H9 (cell line): ENCODE results near the gene RBM19. TPM values are rescaled to one million over a fixed set of nuclear protein-coding genes. Genes with fewer than 3 reads are reported as not detected.

Source experiments
- DNase-seq: peaks from one replicate; pipeline ENCODE4 v3.0.0-alpha.2; 2017
- H2AFZ ChIP-seq: one replicate; pipeline ENCODE4 v1.6.1; 2013; ENCODE audit warnings: mild to moderate bottlenecking, low read length, control low read depth, moderate library complexity
- H2AK5ac ChIP-seq: 2 replicates; pipeline ENCODE4 v1.6.1; 2013; ENCODE audit warnings: low read length, control low read depth, mixed read lengths; ENCODE audit not compliant: insufficient read length
- H2BK120ac ChIP-seq: one replicate; pipeline ENCODE4 v1.6.1; 2013; ENCODE audit warnings: low read depth, mild to moderate bottlenecking, low read length, control low read depth, inconsistent platforms; ENCODE audit not compliant: poor library complexity, severe bottlenecking
- H2BK12ac ChIP-seq: 2 replicates; pipeline ENCODE4 v1.6.1; 2013; ENCODE audit warnings: low read length, control low read depth, mixed read lengths, low read depth; ENCODE audit not compliant: insufficient read length
- H2BK15ac ChIP-seq: 2 replicates; pipeline ENCODE4 v1.6.1; 2013; ENCODE audit warnings: low read depth, low read length, control low read depth
- H2BK20ac ChIP-seq: one replicate; pipeline ENCODE4 v1.6.1; 2013; ENCODE audit warnings: low read depth, mild to moderate bottlenecking, low read length, control low read depth, inconsistent platforms; ENCODE audit not compliant: poor library complexity, severe bottlenecking
- H2BK5ac ChIP-seq: 2 replicates; pipeline ENCODE4 v1.6.1; 2013; ENCODE audit warnings: low read length, control low read depth, mixed read lengths; ENCODE audit not compliant: insufficient read length
- H3K14ac ChIP-seq: 2 replicates; pipeline ENCODE4 v1.6.1; 2013; ENCODE audit warnings: low read length, control low read depth; ENCODE audit not compliant: insufficient read depth
- H3K18ac ChIP-seq: 2 replicates; pipeline ENCODE4 v1.6.1; 2013; ENCODE audit warnings: low read depth, mild to moderate bottlenecking, mixed read lengths, low read length, control low read depth; ENCODE audit not compliant: insufficient read length
- H3K23ac ChIP-seq: 2 replicates; pipeline ENCODE4 v1.6.1; 2013; ENCODE audit warnings: low read length, control low read depth, mixed read lengths, low read depth; ENCODE audit not compliant: insufficient read length
- H3K23me2 ChIP-seq: 2 replicates; pipeline ENCODE4 v1.6.1; 2013; ENCODE audit warnings: low read depth, mild to moderate bottlenecking, mixed read lengths, low read length, control low read depth; ENCODE audit not compliant: insufficient read length, poor library complexity, severe bottlenecking
- H3K27ac ChIP-seq: 2 replicates; pipeline ENCODE4 v1.5.1; 2013; ENCODE audit warnings: low read length, control low read depth, mixed read lengths, low read depth; ENCODE audit not compliant: insufficient read length
- H3K27me3 ChIP-seq: 2 replicates; pipeline ENCODE4 v1.6.1; 2013; ENCODE audit warnings: low read length, control low read depth, inconsistent platforms; ENCODE audit not compliant: insufficient read depth
- H3K4ac ChIP-seq: 2 replicates; pipeline ENCODE4 v1.6.1; 2013; ENCODE audit warnings: low read depth, mild to moderate bottlenecking, control low read depth, inconsistent platforms, low read length, moderate library complexity
- H3K4me1 ChIP-seq: 2 replicates; pipeline ENCODE4 v1.6.1; 2013; ENCODE audit warnings: low read length, control low read depth, inconsistent platforms; ENCODE audit not compliant: insufficient read depth
- H3K4me2 ChIP-seq: 2 replicates; pipeline ENCODE4 v1.6.1; 2013; ENCODE audit warnings: low read length, control low read depth, mixed read lengths; ENCODE audit not compliant: insufficient read length, insufficient read depth
- H3K56ac ChIP-seq: 2 replicates; pipeline ENCODE4 v1.6.1; 2013; ENCODE audit warnings: low read depth, mild to moderate bottlenecking, mixed read lengths, low read length, control low read depth; ENCODE audit not compliant: insufficient read length
- H3K79me1 ChIP-seq: 2 replicates; pipeline ENCODE4 v1.6.1; 2013; ENCODE audit warnings: low read depth, mild to moderate bottlenecking, moderate library complexity, low read length, control low read depth, inconsistent platforms; ENCODE audit not compliant: insufficient read depth, poor library complexity, severe bottlenecking
- H3K79me2 ChIP-seq: 2 replicates; pipeline ENCODE4 v1.6.1; 2013; ENCODE audit warnings: low read length, control low read depth, inconsistent platforms; ENCODE audit not compliant: insufficient read depth
- H3K9ac ChIP-seq: 2 replicates; pipeline ENCODE4 v1.6.1; 2013; ENCODE audit warnings: low read length, control low read depth, mixed read lengths; ENCODE audit not compliant: insufficient read length; ENCODE audit errors: extremely low read depth
- H3K9me3 ChIP-seq: one replicate; pipeline ENCODE4 v1.6.1; 2013; ENCODE audit warnings: low read depth, low read length, inconsistent platforms; ENCODE audit not compliant: control insufficient read depth
- H3T11ph ChIP-seq: one replicate; pipeline ENCODE4 v1.6.1; 2013; ENCODE audit warnings: mild to moderate bottlenecking, low read length, control low read depth, inconsistent platforms
- H4K20me1 ChIP-seq: one replicate; pipeline ENCODE4 v1.6.1; 2013; ENCODE audit not compliant: control insufficient read depth, insufficient read length, insufficient read depth
- H4K5ac ChIP-seq: 2 replicates; pipeline ENCODE4 v1.6.1; 2013; ENCODE audit warnings: low read depth, mild to moderate bottlenecking, mixed read lengths, low read length, control low read depth; ENCODE audit not compliant: insufficient read length
- H4K8ac ChIP-seq: replicated peaks from 2 replicates; pipeline ENCODE4 v1.6.1; 2013; ENCODE audit warnings: low read length, control low read depth, mixed read lengths, low read depth; ENCODE audit not compliant: insufficient read length
- H4K91ac ChIP-seq: 2 replicates; pipeline ENCODE4 v1.6.1; 2013; ENCODE audit warnings: low read depth, mild to moderate bottlenecking, moderate library complexity, mixed read lengths, low read length, control low read depth; ENCODE audit not compliant: insufficient read length
- H3K27ac Mint-ChIP-seq, 3 experiments: 2 replicates in 2 of 3; 3 replicates in 1 of 3; pipeline ENCODE4 v1.8.0; 2020 to 2021; ENCODE audit warnings: mixed read lengths in 3 of 3, mild to moderate bottlenecking in 1 of 3, moderate library complexity in 1 of 3
- H3K27me3 Mint-ChIP-seq: 2 replicates; pipeline ENCODE4 v1.8.0; 2021; ENCODE audit warnings: low read depth, mild to moderate bottlenecking, moderate library complexity, mixed read lengths
- H3K36me3 Mint-ChIP-seq, 3 experiments: 2 replicates in 2 of 3; 3 replicates in 1 of 3; pipeline ENCODE4 v1.8.0; 2020 to 2021; ENCODE audit warnings: low read depth in 3 of 3, mixed read lengths in 3 of 3; ENCODE audit not compliant: insufficient read depth in 1 of 3
- H3K4me1 Mint-ChIP-seq, 2 experiments: 2 replicates each; pipeline ENCODE4 v1.8.0; 2020; ENCODE audit warnings: mixed read lengths in 2 of 2
- H3K4me3 Mint-ChIP-seq, 2 experiments: 2 replicates in 1 of 2; 3 replicates in 1 of 2; pipeline ENCODE4 v1.8.0; 2020 to 2021; ENCODE audit warnings: mild to moderate bottlenecking in 2 of 2, mixed read lengths in 2 of 2, moderate library complexity in 1 of 2
- H3K9me3 Mint-ChIP-seq, 2 experiments: 2 replicates in 1 of 2; 3 replicates in 1 of 2; pipeline ENCODE4 v1.8.0; 2020; ENCODE audit warnings: mild to moderate bottlenecking in 2 of 2, mixed read lengths in 2 of 2, moderate library complexity in 1 of 2
- CTCF ChIP-seq: fragments of 200-600 bp; sonication (generic); conservative IDR thresholded peaks from 3 replicates; pipeline ENCODE4 v1.8.0; 2021; ENCODE audit warnings: antibody characterized with exemption, mild to moderate bottlenecking
- WGBS: extraction: QIAGEN DNeasy Blood & Tissue Kit; methylation state at CpG from one replicate; pipeline ENCODE4 v1.1.7; 2013; ENCODE audit warnings: missing lambda C conversion rate, low lambda C conversion rate, mixed read lengths; ENCODE audit not compliant: insufficient read length; ENCODE audit errors: extremely low coverage; 5-methylcytosine and 5-hydroxymethylcytosine counted together
- total RNA-seq: library from RNA; stranded (reverse); gene quantifications from 2 replicates; pipeline ENCODE4 v1.2.1, GENCODE V29; 2021

The RBM19 gene
- total RNA-seq, 1 experiment from 2014 or later, result 32.2 TPM

- H4K91ac ChIP-seq, result no peak overlapping the region
- no peak overlapping the region for H3K14ac ChIP-seq
- H3K4me1 ChIP-seq, result no peaks in the 10 kb centered on the region
- H3T11ph ChIP-seq, result no peak overlapping the region
- no peaks in the 10 kb centered on the region for H3K9me3 ChIP-seq
- no peak overlapping the region for H3K4ac ChIP-seq
- H2BK120ac ChIP-seq, result no peak overlapping the region
- Mint-ChIP-seq H3K9me3 (peaks cover 2 to 6% of the 10 kb centered on the region in 2 experiments; a peak in 3 of 5 replicates), H3K4me3 (no peak overlapping the region), H3K36me3 (peaks cover 0 to 7% (median 0%) of the 10 kb centered on the region in 3 experiments; a peak in 3 of 7 replicates), H3K27ac (no peak overlapping the region), H3K4me1 (peaks cover 19 to 37% of the 10 kb centered on the region in 2 experiments), H3K27me3 (peaks cover 11% of the 10 kb centered on the region)
- no peak overlapping the region for H2BK15ac ChIP-seq
- TF ChIP-seq CTCF, result no peak
- no peaks in the 10 kb centered on the region for H4K20me1 ChIP-seq
- no peaks in the 10 kb centered on the region for H3K79me1 ChIP-seq
- H3K4me2 ChIP-seq, result no peak overlapping the region
- H2AFZ ChIP-seq, result no peak overlapping the region
- no peak overlapping the region for H2BK20ac ChIP-seq
- no peak overlapping the region for H3K9ac ChIP-seq
- no CpG with 5 or more reads among the region's 2 CpGs for WGBS
- H3K23me2 ChIP-seq, result no peaks in the 10 kb centered on the region
- no peak overlapping the region for H2BK12ac ChIP-seq
- no peaks in the 10 kb centered on the region for H3K27me3 ChIP-seq
- no peak overlapping the region for H3K23ac ChIP-seq
- no peak overlapping the region for H3K56ac ChIP-seq
- no peak overlapping the region for H3K18ac ChIP-seq
- H2BK5ac ChIP-seq, result no peak overlapping the region
- no peak overlapping the region for H2AK5ac ChIP-seq
- H3K27ac ChIP-seq, result no peak overlapping the region
- DNase-seq, result no peak
- H4K8ac ChIP-seq, result no peak overlapping the region
- H4K5ac ChIP-seq, result no peak overlapping the region
- H3K79me2 ChIP-seq, result no peaks in the 10 kb centered on the region
Measured at GRCh38 chr12:113779774-113780173, 186.4 kb downstream of the RBM19 start.
